Measurements from ENCODE around the gene YAP1.

DNA sequence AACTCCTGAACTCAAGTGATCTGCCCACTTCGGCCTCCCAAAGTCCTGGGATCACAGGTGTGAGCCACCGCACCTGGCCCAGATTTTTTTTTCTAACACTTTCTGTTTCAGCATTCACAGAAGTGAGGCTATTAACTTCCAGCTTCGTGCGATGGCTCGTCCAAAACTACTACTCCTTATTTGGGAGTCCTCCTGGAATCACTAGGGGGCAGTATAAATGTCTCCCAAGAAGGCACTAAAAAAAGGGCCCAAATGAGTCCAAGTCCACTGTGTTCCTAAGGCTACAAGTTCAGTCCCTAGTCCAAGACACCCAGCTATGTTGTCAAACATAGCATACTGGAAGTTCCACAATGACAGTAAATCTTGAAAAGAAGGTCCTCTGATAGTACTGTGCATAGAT lies 143.8 kb downstream of the YAP1 start:
- TF ChIP-seq, protein P1, sequence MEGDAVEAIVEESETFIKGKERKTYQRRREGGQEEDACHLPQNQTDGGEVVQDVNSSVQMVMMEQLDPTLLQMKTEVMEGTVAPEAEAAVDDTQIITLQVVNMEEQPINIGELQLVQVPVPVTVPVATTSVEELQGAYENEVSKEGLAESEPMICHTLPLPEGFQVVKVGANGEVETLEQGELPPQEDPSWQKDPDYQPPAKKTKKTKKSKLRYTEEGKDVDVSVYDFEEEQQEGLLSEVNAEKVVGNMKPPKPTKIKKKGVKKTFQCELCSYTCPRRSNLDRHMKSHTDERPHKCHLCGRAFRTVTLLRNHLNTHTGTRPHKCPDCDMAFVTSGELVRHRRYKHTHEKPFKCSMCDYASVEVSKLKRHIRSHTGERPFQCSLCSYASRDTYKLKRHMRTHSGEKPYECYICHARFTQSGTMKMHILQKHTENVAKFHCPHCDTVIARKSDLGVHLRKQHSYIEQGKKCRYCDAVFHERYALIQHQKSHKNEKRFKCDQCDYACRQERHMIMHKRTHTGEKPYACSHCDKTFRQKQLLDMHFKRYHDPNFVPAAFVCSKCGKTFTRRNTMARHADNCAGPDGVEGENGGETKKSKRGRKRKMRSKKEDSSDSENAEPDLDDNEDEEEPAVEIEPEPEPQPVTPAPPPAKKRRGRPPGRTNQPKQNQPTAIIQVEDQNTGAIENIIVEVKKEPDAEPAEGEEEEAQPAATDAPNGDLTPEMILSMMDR (conservative IDR thresholded peaks at IDR 0.05 in 1 of 2, IDR thresholded peaks at IDR 0.05 in 1 of 2; ENCODE audit: low read depth in 1 of 2, low read length in 2 of 2): peak in 1 of 2 donors; percentile 23
- no peak for TF ChIP-seq EZH2 (IDR thresholded peaks at IDR 0.05; ENCODE audit: low read length, missing control alignments)
